NOMO-1 treated with DMSO at 0.1 percent for 48 hours (cell line): ENCODE results near the gene MBNL2.

Source experiments
- DNase-seq: peaks from one replicate; lab custom pipeline; 2025; ENCODE audit not compliant: unreplicated experiment; lab: John Stamatoyannopoulos, UW

Gene MBNL2

GRCh38 chr13:97403893-97404750 is 182.0 kb downstream of the MBNL2 start:
- no peak for DNase-seq

DNA sequence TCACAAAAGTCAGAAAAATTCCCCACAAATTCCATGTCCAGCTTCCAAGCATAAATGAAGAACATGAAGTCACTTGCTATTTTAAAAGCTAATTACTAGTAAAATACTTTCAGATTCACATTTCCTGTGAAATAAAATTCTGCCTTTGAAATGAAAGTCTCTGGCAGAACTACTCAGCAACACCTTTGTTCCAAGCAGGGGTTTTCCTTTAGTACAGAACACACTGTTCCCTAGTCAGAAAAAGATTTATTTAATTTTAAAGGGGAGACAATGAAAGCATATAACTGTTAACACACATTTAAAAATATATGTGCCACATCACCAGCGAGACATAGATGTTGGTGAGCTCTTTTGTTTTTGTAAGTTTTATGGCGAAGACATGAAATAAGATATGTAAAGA is 185.4 kb downstream of the MBNL2 start:
- DNase-seq = no peak

- no peak for DNase-seq
These were observed 186.8 kb downstream of the MBNL2 start for GRCh38 chr13:97408938-97409337.

- no peak for DNase-seq
These were observed 189.9 kb downstream of the MBNL2 start for GRCh38 chr13:97411984-97412383.

DNA sequence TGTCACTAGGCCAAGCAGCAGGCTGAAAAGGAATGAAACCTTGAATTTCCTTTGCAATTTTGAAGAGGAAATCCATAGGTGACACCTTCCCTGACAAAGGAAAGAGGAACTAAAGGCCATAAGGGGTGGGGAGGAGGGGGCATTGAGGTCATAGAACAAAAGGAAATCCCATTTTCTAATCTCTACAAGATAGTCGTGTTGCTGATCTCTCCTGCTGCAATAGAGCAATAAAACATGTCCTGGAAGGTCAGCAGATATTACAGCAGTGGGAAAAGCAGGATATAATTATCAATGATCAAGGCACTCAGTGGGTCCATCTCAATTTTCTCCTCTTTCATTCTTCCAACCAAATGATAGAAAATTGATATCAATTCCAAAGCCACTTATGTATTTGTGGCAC is 191.6 kb downstream of the MBNL2 start:
- DNase-seq = no peak

DNA sequence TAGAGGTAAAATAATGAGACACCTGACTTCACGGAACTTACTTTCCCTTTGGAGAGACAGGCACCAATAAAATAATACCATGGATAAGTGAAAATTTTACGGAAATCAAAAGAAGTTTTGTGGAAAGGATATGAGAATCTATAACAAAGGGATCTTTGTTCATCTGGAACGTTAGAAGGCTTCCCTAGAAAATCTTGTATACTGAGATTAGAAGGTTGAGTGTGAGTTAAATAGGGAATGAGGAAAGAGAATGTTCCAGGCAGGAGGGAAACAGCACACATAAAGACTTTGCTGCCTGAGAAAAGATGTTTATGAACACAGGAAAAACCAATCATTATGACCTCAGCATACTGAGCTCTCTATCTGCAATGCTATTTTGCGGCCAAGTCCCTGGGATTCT is 192.3 kb downstream of the MBNL2 start:
- DNase-seq = no peak

DNA sequence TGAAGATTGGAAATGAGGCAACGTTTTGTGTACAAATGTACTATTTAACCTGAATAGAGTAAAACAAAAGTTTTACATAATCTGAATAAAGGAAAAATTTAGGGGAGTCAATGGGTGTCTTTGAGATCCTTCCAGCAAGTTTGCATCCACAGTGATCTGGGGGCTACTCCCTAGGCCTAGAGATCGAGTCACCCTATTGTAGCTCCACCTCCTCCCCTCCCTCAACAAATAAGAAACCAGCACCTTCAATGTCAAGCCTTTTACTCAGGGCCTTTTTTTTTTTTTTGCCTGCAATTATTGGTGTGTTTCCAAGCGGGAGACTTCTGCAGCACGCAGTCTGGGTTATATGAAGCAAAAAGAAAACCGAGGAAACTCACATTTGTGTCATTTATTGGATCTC is 195.6 kb downstream of the MBNL2 start:
- DNase-seq = no peak

- no peak for DNase-seq
These were observed 200.3 kb downstream of the MBNL2 start for GRCh38 chr13:97422118-97423054.

DNA sequence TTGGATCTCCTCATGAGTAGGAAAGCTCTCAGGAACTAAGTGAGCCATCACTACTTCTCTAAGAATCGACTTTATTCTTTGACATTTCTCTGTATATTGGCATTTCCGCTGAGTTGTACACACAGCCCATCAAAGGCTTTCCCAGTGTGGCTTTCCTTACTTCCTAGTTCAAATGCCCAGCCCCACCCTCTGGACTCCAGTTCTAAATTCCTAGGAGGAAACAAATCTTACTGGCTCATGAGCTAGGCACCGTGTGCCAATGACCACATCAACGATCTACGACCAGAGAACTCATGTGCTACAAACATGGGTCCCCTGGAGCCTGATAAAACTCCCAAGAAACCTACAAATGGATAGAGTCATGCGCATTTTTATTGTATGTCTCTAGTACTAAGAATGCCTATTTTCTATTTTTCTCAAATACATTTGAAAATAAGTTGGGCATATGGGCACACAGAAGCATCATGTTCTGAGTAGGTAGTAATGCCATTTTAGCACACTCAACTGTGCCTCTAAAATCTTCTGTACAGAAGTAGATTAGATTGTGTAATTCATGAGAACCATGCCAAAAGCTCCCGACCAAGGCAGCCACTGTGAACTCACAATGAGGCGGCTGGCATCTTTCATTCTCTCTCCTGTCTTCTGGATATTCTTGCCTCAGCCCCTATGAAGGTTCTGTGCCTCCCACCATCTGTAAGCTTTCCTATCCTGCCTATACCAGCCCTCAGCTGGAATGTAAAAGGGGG is 201.3 kb downstream of the MBNL2 start:
- DNase-seq = no peak

DNA sequence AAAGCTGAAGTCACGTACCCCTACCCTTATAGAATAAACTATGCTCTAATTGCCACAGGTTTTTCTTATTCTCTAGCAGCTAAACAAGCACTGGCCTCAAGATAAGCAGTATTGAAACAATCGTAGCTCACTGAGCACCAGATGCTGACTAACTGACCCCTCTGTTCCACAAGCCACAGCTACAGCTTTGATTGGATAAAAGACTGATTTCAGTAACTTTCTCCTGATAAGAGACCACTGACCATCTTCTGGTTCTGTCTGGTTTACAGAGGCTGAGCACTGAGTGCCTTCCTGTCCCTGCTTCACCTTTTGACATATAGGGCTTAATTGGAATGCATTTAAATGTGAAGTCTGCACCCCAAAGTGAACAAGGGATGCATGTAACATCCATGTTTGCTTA is 203.5 kb downstream of the MBNL2 start:
- no peak for DNase-seq

- DNase-seq = no peak
These were observed 204.6 kb downstream of the MBNL2 start for GRCh38 chr13:97426695-97427094.

GRCh38 chr13:97429681-97430081 is 207.5 kb downstream of the MBNL2 start:
- DNase-seq = no peak

DNA sequence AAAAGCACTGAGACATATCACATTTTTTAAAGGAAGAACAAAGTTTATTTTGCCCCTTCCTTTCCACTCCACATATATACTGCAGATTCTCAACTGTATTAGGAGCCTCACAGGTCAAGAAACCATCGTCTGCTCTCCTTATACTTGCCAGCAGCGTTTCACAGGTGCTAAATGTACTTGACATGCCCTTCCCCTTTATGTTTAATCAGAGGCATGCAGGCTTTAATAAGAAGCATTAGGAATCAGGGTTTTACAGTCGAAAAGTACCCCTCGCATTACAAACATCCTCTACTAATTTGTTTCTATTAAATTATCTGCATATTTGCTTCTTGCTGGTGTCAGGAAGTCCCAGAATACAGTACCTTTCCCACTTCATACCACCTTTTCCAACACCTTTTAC is 208.2 kb downstream of the MBNL2 start:
- DNase-seq = no peak

DNA sequence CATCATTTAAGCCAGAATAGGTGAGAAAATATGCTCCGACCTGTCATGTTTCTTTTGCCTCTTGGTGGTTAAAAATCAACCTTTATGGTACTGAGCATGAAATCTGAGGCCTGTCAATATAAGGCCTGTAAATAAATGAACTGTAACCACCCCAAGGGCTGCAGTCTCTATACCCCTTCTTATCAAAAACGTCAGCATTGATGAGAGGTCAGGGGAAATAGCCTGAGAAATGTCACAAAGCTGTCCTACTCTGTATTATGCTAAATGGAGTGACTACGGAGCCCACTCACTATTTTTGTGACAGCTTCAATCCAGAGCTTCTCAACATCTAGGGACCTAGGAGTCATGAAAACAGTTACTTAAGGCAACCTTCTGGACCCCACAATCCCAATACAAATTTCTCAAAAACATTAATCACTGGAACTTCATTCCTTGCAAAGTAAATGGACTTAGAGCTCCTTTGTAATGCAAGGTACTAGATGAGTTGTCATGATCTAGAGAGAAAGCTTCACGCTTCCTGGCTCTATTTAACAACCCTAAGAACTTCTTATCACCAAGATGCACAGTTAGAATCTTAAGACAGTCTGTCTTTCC is 209.1 kb downstream of the MBNL2 start:
- DNase-seq = no peak

DNA sequence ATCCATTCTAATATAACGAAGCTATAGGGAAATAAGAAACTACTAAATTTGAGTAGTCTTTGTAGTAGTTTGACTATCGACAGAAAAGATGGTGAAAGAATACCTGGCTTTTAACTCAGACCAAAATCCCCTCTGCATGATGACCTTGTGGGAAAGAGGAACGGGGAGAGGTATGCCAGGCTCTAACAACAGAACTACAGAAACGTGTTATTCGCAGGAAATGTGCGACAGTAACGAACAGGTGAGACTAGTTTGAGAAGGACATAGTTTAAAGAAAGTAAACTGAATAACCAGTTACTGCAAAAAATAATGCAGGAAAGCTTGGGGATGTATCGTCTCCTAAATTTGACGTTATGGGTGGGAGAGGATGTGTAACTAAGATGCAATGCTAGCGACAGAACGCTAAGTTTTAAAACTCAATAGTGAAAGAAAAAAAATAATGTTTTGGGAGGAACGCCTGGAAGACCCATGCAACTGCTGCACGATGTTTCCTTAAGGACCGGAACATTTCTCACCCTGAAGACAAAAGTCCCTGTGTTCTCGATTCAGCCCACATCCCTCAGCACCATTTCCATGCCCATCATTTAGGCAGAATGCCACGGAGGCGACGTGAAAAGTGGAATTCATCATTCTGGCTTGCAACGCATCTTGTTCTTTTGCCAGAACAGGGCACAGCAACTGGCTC is 210.2 kb downstream of the MBNL2 start:
- no peak for DNase-seq

GRCh38 chr13:97432917-97433726 is 211.0 kb downstream of the MBNL2 start:
- peak; percentile 100 for DNase-seq

DNA sequence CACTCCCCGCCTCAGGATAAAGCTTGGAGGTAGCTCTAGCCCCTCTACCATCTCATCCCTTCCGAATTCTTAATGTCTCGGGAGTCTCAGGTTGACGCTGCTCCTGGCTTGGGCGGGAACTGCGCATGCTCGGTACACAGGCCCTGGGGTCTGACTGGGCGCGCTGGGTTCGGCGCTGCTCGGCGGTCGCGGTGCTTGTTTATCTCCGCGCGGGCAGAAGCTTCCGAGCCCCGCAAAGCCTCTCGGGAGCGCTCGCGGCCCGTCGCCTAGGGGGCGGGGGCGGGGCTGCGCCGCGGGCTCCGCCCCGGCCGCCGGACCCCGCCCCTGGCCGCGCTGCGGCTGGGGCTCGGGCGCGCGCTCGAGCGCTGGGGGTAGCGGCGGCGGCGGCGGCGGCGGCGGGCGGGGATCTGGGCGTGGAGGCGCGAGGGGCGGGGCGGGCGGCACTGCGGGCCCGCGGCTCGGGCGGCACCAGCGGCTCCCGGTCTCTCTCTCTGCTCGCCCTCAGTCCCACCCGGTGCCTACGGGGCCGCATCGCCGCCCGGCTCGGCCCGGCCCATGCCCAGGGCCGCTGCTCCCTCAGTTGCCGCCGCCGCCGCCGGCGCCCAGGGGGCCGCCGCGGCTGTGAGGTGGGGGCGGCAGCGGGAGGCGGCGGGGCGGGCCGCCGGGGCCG is 211.7 kb downstream of the MBNL2 start, which contains the start of gene RAP2A:
RAP2A (plus strand) TSS at position 443 of the 670 bp plus-strand sequence. CDS start 302 bp downstream, outside the sequence.
- peak; percentile 71 for DNase-seq

DNA sequence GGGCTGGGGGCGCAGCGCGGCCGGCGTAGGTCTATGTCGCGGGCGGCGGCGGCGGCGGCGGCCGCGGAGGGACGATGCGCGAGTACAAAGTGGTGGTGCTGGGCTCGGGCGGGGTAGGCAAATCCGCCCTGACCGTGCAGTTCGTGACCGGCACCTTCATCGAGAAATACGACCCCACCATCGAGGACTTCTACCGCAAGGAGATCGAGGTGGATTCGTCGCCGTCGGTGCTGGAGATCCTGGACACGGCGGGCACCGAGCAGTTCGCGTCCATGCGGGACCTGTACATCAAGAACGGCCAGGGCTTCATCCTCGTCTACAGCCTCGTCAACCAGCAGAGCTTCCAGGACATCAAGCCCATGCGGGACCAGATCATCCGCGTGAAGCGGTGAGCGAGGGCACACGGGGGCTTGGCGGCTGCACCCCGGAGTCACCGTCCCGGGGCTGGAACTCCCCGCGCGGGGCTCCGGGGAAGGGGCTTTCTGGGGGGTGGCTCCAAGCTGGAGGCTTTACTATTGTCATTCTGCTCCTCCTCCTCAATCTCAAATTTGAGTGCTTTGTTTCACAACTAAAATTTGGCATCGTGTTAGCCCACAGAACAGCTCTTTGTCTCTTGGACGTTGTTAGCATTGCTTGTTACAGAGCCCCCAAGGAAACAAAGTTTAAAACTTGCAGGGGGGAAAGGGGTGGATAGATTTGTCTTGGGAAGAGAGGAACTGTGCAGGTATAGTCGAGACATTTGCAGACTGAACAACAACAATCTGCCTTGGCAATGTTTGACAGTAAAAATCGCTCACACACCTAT is 212.5 kb downstream of the MBNL2 start:
- DNase-seq = peak; percentile 33
